IPS-NIHi7 (cell line): Measurements from ENCODE around the gene LAPTM5.

Source experiments
- DNase-seq: peaks from one replicate; pipeline ENCODE4 v3.0.0; 2012; ENCODE audit warnings: mixed read lengths; ENCODE audit errors: extremely low spot score

The LAPTM5 gene

DNA sequence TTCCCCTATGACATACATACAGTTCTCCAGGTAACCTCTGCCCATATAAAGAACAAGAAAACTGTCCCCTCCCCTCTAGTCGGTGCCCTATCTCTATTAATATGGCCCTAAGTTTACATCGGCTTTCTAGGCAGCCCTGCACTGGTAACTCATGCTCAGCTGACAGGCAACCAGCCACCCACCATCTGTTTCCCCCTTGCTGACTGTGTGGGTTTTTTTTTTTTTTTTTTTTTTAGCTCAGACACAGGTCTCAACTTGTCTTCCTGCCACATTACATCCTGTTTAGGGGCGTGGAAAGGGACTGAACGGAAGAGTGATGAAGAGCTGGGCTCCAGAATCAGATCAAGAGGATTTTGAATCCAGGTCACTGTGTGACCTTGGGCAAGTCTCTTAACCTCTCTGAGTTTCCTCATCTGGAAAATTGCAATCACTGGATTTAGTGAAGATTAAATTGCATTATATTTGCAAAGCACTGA, 14.0 kb downstream of the LAPTM5 start:
- no peak for DNase-seq

DNA sequence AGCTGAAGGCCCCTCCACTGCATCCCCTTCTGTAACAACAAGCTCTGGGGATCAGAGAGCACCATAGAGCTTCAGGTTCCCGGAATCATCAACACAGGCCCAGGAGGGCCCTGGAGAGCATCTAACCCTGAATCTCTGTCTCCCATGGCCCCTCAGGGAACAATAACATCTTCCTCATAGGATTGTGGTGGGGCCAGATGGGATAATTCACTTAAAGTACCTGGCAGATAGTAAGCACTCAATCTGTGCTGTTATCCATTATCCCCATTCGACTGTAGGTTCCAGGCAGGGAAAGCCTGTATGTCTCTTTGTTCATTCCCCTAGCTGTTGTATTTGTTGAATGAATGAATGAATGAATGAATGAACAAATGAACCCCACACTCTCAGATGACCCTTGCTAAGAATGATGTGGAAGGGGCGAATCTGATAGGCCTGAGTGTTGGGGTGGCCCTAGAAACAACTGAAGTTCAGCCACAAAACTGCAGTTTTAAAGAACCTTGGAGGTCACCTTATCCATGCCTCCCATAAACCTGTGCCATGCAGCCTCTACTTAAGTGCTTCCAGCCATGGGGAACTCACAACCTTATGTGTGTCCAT, 14.5 kb downstream of the LAPTM5 start:
- DNase-seq = no peak

DNA sequence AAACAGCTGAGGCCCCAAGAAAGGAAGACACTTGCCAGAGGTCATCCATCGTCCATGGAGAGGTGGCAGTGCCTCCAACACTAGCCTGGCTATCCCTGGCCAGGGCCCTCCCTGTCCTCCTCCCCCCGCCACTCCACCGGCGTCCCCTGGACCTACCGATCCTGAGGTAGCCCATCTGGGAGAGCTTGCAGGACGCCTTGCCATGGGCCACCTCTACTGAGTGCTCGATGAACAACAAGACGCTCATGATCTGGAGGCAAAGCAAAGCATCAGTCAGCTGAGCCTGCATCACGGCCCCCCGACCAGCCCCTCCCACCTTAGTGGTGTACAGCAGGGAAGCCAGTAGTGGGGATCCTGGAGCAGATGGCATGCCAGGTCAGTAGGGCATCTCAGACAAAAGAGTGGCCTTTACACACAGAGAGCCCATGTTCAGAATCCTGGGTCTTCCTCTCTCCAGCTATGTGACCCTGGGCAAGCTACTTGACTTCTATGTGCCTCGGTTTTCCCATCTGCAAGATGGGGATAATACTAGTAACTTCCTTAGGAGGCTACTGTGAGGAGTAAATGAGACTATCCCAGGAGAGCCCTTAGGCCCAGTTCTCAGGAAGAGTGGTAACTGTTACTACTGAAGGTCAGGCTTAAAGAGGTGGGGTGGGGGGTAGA, 15.1 kb downstream of the LAPTM5 start:
- no peak for DNase-seq

DNA sequence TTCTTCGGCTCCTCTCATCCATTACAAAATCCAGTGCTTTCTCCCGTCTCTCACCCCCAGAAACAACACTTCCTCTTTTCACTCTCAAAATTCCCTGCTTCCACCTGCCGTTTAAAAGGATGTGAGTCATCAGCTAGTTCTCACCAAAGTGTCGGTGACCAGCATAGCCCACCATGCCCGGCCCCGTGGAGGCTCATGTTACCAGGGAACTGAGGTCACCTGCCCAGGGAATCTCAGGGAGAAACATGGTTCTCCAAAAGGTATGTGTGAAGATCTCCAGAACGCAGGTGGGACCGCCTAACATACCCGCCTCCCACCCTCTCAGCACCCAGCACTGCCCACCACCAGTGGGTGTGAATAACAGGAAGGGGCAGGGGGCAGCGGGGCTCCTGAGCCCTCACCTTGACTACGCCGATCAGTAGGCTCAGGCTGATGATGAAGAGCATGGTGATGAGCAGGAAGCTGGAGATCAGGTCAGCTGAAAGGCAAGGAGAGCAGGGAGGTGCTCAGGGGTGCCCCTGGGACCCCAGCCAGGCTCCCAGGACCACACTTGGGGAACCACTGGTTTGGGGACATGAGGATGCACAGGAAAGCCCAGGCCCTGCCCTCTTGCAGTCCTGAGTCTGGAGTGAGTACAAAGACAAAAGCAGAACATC, 16.2 kb downstream of the LAPTM5 start:
- peak; percentile 50 for DNase-seq

DNA sequence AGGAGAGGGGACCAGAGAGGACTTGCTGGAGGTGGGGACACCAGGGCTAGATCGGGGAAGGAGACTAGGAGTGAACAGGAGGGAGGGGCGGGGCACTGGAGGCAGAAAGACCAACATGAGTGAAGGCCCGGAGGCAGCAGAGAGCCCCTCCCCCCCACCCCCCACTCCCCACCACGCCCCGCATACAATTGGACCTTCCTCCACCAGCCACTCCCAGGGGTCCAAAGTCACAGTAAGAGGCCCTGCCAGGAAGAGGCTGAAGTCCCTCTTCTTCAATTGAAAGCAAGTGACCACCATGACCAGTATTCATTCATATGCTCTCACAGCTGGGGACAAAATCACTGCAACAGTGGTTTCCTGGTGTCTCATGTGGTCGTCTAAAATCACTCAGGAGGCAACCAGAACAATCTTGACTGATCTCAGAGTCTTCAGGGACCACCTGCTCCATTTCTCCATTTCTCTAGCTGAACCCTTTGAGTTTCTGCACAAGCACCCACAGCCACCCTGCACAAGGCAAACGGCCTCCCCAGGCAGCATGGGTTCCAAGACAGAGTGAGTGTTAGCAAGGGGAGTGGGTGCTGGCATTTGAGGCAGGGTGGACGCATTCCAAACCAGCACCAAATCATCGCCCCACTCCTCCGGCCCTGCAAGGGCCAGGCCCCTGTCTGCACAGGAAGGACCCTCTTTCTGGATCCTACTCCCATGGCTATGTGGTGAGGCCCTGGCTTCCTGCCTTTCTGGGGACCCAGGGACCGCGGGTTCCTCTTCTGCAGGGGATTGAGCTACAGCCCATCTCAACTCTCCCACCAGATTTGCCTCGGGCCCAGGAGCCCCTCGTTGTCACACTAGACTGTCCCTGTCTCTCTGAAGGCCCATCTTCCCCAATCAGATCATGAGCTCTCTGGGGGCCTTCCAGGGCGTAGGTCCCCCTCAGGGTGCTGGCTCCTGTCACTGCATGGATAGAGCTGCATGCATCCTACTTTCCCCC, 17.0 kb downstream of the LAPTM5 start:
- DNase-seq = no peak

DNA sequence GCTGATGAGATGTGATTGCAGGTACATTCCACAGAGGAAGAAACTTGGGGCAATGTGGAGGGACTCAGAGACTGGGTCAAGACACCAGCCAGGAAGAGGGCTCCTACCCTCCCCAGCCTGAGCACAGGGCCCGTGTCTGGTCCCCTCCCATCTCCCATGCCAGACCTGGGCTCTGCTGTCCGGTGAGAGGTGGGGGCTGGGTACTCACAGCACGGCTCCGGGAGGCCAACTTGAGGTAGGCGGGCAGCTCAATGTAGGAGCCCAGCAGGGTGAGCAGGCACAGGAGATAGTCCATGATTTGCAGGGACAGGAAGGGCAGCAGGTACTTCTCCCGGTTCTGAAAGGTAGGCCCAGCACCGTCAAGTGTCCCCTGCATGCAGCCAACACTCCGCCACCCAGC, 18.0 kb downstream of the LAPTM5 start:
- DNase-seq = no peak

DNA sequence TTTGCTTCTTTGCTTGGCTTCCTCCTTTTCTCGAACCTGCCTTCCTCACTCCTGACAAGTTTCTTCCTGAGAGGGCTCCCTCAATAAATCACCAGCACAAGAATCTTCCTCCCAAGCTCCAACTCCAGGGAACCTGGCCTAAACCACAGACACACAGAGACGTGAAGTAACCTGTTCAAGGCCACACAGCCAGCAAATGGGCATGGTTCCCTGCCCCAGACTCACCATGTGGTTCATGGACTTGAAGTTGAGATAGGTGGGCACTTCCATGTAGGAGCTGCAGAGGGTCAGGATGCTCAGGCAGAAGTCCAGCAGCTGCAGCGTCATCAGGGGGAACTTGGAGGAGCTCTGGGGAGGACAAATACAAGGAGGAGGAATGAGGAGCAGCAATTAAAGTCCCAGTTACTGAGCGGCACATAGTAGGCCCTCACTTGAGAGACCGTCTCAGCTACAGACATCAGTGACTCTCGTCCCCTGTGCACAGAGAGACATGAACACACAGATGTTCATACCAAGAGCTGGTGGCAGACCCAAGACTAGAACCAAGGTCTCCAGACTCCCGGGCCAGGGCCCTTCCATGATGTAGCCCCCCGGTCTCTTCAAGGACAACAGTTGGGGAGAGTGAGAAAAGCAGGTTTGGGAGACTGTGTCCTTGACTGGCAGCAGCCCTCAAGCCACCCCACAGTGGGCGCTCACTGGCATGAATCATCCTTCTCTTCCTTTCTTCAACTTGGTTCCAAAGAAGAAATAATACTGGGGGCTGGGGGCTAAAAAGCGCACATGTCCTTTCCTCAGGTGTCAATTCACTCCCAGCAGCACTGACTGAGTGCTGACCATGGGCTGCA, 18.6 kb downstream of the LAPTM5 start:
- no peak for DNase-seq

DNA sequence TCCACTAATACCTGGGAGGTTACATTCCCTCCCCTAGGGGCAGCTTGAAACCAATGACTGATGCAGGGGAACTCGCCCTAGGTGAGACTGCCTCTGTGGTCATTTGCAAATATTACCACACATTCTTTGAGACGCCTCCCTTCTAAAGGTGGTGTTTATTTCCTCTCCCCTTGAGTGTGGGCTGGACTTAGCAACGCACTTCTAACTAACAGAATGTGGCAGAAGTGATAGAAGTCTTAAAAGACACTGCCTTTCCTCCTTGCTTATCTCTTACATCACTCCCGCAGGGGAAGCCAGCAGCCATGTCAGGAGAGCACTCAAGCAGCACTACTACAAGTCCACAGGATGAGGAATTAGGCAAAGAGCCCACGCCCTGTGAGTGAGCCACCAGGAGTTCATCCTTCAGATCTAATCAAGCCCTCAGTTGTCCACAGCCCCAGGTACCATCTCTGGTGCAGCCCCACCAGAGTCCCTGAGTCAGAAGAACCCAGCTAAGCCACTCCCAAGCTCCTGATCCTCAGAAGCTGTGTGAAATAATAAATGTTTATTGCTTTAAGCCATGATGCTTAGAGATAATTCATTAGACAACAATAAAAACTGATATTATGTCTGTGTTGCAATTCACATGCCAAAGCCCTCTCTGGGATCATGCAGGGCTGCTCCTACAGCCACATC, 19.4 kb downstream of the LAPTM5 start:
- no peak for DNase-seq

DNA sequence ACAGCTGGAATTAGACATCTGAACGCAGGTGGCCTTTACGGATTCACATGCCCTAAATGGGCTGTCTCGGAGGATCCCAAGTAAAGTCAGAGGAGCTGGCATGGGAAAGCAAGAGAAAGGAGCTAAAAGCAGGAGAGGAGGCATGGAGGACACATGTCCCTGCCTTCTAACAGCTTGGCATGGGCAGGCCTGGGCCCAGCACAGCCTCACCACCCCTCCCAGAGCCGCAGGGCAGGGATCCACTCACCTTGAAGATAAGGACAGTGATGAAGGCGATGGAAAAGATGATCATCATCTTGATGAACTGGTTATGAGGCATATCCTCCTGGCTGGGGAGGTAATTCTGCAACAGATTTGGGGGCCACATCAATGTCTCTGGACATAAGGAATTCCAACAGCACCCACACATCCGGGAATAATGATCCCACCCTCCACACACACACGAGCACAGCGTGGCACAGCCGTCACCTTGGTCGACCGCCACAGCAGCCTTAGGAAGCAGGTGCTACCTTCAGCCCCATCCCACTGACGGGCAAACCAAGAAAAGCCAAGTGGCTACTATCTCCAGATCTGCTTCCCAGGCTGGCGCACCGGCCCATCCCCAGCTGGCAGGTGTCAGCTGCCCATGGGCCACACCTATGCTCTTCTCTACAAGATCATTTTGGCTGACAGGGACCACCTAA, 20.1 kb downstream of the LAPTM5 start:
- DNase-seq = no peak

DNA sequence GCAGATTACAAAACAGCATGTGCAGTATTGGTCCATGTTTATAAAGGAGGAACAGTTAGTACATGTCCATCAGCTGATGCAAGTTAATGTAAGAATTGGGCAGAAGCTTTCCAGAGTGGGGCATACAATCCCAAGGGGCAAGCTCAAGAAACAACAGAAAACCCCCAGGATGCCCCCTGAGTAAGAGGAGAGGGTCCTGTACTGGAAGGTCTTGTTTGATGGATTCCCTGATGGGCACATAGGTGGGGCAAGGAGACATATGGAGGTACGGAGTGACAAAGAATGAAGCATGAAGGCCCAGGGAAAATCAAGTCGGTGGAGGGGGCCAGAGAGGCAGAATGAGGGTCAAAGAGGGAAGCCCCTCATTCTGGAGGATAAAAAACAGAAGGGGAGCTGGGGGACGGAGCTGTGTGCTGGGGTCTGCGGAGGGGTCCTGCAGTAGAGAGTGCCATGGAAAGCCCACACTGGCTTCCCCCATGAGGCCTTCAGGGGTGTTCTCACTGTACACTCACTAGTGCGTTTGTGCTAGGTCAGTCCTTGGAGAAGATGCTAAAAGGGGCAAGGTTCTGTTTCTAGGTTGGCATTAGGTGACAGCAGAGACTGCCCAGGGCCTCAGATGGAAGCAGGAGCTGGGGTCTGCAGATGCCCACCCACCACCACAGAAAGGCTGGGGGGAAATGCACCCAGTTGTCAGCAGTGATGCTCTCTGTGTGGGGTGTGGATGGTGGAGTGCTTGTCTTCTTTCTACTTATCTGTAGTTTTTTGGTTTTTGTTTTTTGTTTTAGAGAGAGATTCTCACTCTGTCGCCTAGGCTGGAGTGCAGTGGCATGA, 21.7 kb downstream of the LAPTM5 start:
- no peak for DNase-seq

DNA sequence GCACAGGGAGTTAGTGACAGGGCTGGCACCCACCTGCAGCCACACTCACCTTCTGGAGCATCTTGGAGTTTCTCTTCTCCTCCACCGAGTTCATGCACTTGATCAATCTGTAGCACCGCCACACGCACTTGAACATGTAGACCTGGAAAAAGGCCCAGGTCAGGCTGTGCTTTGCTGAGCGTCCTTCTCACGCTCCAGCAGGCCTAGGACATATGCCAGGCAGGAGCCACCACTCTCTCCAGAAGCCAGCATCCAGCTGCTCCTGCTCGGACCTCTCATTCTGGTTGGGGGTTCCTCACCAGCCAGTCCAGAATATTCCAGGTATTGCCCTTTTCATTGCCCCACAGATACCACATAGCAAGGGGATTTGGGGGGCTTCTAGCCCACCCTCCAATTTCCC, 22.4 kb downstream of the LAPTM5 start:
- no peak for DNase-seq

DNA sequence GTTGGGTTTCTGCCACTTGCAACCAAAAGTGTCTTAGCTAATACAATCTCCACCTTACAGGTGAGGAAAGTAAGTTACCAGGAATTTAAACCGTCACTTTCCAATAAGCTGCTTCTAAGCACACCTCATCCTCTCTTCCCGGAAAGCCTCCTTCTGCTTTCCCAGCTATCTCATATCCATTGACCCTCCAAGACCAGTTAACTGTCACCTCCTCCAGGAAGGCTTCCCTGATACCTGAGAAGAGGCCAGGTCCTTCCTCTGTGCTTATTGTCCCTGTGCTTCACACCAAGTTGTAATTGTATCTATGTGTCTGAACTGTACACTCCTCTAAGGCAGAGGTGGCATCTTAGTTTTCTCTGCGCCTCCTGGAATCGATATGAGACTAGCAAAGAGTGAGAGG, 23.0 kb downstream of the LAPTM5 start:
- DNase-seq = no peak

DNA sequence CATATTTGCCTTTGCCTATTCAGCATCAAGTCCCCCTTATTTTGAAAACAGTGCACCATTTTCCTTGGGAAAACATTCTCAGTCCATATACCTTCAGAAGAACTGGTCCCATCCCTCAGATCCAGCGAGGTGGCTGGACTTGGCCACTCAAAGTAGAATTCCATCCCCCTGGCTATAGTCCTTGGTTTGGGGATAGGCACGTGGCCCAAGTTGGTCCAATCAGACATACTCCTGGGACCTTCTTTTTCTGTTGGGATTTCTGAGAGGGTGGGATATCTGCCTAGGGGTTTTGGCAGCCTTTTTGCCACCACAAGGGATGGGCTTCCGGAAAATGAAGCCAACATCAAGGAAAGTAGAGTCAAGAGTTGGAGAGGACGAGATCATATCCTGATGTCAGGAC, 23.5 kb downstream of the LAPTM5 start:
- DNase-seq = no peak

DNA sequence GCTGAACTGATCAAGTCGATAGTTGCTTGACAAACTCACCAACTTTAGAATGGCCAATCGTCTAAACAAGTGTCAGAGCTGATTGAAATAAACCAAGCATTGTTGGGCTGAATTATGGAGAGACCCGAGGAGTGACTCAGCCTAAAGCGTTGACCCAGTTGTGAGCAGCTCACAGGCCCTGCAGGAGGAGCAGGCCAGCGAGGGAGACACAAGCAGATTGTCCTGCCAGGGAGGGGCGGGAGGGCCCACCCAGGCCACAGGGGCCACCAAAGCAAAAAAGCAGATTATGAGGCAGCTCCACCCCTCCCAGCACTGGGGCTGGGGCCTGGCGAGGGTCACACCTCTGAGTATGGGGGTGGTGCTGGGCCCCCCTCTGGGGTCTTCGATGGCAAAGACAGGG, 24.1 kb downstream of the LAPTM5 start:
- no peak for DNase-seq

DNA sequence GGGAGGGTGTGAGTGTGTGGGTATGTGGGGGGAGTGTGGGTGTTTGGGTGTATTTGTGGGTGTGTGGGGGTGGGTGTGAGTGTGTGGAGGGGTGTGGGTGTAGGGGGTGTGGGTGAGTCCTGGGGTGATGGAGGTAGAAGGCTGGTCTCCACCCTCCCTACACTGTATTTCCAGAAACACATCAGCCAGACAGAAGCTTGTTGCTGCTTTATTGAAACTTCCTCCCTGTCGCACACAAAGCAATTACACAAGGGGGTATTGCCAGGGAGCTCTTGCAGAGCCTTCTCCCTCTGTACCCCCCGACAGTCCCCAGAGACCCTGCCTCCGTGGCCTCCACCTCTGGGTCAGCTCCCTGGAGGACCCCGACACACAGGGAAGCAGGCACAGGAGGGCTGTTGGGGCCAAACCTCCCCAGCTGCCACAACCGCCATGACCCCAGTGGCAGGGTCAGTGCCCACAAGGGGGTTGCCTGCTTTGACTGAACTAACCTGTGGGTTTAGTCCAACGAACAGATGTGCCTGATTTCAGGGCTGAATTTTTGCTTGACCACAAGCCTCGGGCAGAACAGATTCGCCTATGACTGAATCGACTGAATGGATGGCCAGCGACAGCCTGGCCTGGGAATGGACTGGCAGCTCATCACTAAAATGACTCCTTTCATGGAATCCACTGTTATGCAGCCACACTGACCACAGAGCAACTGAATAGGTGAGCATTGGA, 25.1 kb downstream of the LAPTM5 start:
- DNase-seq = no peak

DNA sequence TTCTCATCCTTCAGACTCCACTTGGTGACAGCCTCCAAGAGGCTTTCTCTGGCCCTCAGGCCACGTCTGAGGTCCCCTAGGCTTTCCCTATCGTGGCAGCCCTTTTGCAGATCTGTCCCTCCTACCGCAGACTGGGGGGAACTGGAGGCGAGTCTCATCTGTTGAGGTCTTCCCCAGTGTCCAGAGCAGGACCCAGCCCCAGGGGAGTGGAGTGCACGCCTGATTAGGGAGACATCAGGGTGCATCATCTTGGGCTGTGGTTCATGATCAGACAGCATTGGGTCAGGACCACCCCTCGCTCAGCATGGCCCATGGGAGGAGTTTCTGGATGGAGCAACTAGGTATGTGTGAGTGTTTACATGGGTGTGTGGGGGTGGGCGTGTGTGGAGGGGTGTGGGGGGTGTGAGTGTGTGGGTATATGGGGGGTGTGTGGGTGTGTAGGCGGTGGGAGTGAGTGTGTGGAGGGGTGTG, 25.7 kb downstream of the LAPTM5 start:
- no peak for DNase-seq

DNA sequence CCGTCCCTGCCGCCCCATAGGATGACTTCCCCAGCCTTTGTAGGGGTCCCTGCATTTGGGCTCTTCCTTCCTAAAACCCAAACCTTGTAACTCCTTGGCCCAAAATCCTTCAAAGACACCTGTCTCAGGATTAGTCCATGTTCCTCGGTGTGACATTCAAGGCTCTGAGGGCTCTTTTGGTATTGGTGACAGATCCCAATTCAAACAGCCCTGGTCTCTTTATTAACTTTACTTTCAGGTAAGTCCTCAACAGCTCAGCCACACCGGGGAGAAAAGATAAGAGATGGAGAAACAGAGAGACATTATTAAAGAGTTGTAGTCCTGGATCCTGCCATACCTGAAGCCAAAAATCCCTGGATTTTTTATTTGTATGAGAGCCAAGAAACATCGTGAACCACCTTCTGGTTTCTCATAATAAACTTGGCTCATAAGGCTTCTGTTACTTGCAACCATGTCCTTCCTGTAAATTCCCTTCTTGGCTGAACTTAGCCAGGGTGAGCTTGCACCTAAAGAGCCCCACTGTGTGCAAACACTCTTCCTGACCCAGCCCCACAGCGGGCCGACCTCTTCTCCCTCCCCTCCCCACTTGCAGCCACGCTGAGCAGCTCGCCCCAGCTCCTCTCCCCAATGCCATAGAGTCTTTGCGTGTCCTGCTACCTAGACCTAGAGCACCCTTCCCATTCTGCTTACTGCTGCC, 26.3 kb downstream of the LAPTM5 start:
- no peak for DNase-seq
